Stimulated activated CD4-positive, alpha-beta T cell treated with anti-CD3 and anti-CD28 coated beads, Interleukin-1b, Interleukin-23, amount 100 ng/mL, for 24 hours (primary cell): ENCODE measurements around the gene CST9.
"Not testable (repeated sequence)": the region's sequence is repeated elsewhere in the genome, so short reads cannot be mapped to it uniquely, and the experiment has no call there.

Source experiments
- DNase-seq, 4 experiments: peaks; one replicate each; pipeline ENCODE4 v3.0.0-alpha.2; 2020; ENCODE audit warnings: low read depth in 4 of 4, low spot score in 1 of 4

CST9 gene

GRCh38 chr20:23637282-23638221 is 31.8 kb upstream of the CST9 start, which contains the start of gene CST3:
CST3 (minus strand) TSS chr20:23637955; CDS start chr20:23637862, 93 bp downstream.
- no peak for DNase-seq

DNA sequence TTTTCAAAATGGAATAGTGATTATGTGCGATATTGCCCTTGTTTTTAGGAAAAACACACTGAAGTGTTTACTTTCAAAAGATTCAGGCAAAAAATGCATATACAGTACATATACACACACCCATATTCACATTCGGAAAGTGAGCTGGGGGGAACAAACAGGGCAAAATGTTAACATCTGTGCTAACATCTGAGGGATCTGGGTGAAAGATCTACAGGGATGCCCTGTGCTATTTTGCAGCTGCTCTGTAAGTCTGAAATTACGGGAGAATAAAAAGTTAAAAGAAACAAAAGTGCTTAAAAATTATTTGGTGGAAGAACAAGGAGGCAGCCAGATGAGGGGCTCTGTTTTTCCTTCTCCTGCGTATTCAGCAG is 31.2 kb upstream of the CST9 start:
- DNase-seq = no peak

DNA sequence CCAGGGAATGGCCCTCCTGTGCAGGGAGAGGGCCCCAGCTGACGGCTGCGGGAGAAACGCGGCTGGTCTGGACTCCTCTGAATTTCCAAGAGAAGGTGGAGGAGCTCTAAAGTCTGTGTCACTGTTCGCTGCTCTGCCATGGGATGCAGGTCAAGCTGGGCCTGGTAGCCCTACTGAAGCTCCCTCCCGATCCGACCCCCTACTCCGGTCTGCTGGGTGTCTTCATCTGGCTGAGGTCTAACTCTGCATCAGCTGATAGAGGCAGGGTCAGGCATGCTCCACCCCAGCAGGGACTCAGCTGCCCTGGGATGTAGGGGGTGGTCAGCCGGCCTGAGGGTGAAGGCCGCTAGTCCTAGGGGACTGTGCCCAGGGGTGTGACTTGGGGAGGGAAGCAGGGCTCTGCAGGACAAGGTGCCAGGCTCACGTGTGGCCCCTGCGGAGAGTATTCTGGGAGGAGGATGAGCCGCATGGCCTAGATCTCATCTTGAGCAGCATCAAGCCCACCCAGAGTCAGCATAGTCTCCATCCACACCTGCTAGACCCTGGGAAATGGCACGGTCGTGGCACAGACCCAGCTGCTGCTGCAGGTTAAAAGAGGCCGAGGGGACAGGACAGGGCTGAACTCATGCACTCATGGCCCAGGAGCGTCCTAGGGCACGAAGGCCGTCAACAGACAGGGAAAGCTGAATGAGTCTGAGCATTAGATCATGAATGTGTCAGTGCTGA is 30.6 kb upstream of the CST9 start:
- no peak for DNase-seq

DNA sequence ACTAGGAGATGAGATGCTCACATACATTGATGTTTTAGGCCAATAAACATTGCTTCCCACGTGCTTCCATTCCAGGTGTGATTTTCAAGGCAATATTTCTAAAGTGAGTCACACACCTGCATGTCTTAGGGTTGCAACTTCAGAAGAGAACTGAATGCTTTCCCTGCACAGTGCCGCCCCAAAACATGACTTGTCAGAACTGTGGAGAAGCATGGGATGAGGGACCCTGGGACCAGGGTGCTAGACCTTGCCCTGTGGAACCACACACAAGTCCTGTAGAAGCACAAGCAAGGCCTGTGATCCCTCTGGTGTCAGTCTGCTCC is 30.0 kb upstream of the CST9 start:
- not testable (repeated sequence) for DNase-seq

GRCh38 chr20:23634985-23635767 is 29.5 kb upstream of the CST9 start:
- no peak for DNase-seq

GRCh38 chr20:23634044-23634801 is 28.5 kb upstream of the CST9 start:
- DNase-seq = no peak

DNA sequence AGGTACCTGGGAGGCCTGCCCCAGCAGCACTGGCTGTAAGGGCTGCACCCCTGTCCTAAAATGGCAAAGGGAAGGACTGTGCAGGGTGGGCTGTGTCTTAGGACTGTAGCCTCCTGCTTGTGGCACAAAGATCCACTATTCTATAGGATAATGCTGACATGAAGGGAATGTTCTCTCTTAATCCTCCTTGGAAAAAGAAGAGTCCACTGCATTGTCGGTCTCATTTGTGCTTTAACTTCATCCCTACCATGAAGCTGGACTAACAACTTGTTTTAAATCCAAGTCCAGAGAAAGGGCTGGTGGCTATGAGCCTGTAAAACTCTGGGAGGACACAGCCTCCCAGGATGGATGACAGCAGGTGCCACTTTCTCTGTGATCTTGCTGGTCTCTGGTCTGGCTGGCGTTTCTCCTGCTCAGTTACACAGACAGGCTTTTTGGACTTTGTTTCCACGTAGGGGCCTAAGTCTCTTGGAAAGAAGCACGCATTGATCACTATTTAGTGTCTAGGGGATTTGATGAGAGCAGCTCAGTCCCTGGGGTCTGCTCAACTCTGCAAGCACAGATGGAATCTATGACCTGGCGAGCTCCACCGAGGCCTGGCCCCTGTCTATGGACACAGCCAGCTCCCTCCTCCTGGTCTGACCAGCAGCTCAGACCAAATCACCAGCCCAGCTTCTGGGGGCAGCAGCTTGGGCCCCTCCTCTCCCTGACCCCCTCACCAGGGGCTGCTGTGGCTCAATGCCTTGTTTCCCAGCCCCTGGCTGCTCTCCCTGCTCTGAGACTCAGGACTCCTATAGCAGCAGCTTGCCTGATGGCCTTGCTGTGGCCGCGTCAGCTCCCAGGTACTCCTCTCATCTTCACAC is 27.2 kb upstream of the CST9 start:
- no peak for DNase-seq

DNA sequence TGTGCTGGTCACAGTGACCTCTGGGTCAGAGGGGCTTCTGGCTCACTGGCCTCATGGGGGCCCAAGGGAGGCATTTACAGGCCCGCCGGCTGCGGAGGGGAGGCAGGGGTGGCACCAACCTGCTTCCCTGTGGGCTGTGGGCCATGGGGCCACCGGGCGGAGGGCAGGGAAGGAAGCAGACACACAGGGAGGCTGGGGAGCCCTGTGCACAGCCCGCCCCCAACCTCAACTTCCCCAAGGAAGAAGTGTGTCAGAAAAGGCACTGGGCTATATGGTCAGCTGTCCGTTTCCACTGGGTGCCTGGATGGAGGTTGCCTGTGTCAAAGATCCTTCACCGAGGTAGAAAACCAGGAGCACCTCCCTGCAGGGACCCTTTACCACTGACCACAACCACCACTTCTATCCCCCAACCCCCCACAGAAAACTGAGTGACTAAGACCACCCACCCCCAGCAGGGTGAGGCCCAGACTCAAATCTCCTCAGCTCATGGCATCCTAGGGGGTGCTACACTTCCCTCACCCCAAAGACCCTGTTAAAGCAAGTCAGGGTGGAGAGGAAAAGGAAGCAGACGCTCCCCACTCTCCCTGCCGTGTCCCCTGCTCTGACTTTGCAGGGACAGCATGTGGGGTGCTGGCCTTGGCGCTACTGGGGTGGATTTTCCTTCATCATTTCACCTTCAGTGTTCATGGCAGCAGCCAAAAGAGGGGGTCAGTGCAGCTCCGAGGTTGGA is 26.4 kb upstream of the CST9 start:
- DNase-seq = no peak

DNA sequence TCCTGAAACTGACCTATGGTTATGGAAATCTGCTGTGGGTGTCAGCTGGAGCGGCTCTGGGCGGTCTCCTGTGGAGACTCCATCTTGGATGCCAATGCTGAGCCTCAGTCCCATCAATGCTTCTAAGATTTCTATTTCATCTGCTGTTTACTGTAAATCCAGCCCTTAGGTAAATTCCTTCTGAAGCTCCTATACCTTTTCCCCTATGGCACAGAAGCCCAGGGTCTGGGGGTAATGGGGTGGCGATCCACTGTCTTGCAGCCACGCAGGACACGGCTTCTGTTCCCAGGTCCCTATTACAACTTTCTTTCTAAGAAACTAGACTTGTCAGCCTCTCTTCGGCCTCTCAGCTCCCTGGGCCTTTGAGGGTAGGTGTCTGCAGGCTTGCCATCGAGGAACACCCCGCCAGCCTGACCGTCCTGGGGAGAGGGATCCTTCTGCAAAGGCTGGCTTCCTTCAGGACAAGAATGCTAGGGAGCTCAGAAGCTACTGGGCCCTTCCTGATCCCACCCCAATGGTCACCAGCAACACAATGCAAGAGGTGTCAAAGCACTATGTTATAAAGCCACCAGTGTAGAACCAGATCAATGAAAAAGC is 25.6 kb upstream of the CST9 start:
- DNase-seq = no peak

DNA sequence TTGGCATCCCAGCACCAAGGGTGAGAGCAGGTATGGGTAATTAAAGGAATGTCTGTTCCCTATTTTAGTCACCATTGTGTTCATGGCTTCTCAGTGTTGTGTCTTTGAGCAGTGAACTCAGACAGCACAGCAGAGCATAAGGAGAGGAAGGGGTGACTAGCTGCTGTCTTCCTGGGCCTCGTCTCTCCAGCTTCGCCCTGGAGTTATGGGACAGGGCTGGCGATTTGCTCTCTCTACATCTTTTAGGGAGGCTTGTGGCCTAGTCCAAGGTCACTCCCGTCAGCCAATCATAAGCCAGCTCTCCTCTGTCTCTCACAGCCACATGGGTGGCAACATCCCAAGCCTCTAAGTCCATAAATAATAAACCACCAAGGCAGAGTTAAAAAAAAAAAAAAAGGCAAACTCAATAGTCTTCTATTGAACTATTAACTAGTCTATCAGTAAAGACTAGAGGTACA is 24.7 kb upstream of the CST9 start:
- DNase-seq = no peak

GRCh38 chr20:23629542-23630391 is 24.1 kb upstream of the CST9 start:
- DNase-seq = no peak

GRCh38 chr20:23629017-23629541 is 23.4 kb upstream of the CST9 start:
- DNase-seq = no peak

DNA sequence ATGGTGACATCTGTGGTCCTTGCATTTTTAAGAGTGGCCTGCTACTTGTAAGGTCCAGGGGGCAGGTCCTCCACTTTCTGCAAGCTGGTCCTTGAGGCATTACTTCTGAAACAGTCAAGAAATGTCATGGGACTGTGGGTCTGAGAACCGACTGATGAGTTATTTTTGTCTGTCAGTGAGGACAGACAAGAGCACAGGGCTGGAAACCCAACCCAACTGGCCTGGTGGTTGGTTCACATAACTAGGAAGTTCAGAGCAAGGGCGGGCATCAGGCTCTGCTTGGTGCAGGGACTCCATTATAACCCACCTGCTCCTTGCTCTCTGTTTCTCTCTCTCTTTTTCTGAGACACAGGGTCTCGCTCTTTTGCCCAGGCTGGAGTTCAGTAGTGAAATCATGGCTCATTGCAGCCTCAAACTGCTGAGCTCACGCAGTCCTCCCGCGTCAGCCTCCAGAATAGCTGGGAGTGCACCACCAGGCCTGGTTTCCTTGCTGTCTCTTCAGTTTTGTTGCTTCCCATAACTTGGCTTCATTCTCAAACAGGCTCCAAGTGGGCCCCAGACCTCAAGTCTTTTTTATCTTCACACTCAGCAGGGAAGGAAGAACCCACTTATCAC is 22.8 kb upstream of the CST9 start:
- no peak for DNase-seq

GRCh38 chr20:23627501-23627900 is 21.8 kb upstream of the CST9 start:
- DNase-seq = no peak

DNA sequence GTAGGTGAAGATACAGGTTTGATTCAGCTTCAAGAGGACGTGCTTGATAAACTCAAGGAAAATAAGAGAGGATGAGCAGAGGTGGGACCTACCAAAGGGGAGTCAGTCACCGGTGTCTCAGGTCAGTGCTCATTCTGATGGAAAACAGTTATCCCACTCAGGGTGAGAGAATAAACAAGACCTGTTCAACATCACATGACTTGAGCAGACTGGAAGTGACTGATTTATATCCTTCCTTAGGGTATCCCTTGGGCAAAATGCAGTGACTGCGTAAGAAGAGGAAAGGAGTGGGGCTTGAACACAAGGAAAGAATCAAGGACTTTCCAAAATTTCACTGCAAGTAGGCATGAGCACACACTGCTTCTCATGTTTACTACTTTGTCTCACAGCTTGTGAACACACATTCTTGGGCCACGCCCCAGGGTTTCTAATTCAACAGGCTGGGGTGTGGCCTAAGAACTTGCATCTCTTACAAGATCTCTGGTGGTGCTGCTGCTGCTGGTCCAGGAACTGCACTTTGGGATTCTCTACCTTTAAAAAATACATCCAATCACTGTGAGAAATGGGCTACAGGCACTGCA is 20.4 kb upstream of the CST9 start:
- DNase-seq = no peak

DNA sequence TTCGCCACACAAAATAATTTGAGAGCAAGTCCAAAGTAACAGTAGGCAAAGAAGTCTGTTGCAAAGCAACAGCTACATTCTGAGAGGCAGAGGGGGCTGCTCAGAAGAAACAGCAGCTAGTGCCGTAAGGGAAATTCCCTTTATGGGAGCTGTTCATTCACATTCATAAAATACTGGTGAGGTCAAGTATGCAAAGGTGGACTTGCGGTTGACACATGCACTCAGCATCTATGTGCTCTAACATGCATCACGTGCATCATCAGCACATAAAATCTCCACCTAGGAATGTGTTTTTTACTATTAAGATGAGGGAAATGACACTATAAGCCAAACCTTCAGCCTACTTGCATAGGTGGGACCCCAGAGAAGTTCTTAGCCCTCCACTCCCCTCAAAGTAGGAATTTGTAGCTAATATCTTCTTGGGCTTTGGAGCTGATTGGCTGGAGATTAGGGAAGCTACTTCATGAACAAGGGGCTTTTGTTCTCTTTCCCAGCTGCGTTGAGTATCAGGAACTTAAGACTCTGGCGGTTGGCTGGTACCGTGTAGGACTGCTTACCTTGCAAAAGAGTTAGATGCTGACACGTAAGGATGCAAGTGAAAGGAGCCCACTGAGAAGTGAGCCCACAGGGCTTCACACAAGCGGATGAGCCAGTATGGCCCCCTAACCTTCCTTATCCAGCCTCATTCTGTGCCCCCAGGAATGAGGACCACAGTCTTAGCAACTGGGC is 19.7 kb upstream of the CST9 start:
- DNase-seq = no peak
